ENCODE measurements around the gene FOXI2.

Gene FOXI2

DNA sequence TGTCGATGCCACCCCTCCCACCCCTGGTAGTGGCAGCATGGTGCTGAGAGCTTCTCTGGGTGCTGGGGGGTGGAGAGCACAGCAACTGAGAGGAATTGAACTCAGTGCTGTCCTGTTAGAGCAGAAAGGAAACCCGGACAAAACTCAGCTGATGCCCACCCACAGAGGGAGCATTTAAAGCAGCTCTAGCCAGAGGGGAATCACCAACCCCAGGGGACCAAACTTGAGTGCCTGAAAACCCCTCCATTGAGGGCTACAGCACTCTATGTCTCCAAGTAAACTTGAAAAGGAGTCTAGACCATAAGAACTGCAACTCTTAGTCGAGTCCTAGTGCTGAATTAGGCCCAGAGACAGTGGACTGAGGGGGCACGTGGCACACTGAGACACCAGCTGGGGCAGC is 16.8 kb upstream of the FOXI2 start:
- Histone ChIP-seq H3K9ac (ENCODE audit: low read depth in 1 of 2, low read length in 2 of 2) (no peak overlapping the region), H3K27me3 (ENCODE audit: control insufficient read depth in 1 of 2, insufficient read depth in 2 of 2, low read length in 2 of 2) (no peaks in the 10 kb centered on the region), H3K9me3 (ENCODE audit: control insufficient read depth in 1 of 2, low read length in 2 of 2) (no peaks in the 10 kb centered on the region), H3K27ac (ENCODE audit: low read depth, low read length) (no peak overlapping the region), H3K4me3 (ENCODE audit: low read depth in 1 of 2, low read length in 2 of 2) (no peak overlapping the region), H3K4me1 (ENCODE audit: control insufficient read depth in 1 of 2, insufficient read depth in 2 of 2, low read length in 2 of 2) (no peaks in the 10 kb centered on the region), H3K36me3 (ENCODE audit: control insufficient read depth in 1 of 2, insufficient read depth in 2 of 2, low read length in 2 of 2) (no peaks in the 10 kb centered on the region)

DNA sequence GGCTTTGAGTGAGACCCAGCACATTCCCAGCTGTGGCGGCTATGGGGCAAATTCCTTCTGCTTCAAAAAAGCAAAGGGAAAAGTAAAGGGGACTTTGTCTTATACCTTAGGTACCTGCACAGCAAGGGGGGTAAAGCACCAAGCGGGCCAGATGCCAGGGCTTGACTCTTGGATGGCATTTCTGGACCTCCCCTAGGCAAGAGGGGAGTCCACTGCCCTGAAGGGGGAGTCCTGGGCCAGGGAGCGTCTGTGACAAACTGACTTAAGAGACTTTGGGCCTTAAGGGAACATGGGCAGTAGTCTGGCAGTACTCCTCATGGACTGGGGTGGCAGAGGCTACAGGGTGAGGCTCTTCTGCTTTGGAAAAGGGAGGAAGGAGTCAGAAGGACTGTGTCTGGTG is 16.1 kb upstream of the FOXI2 start:
- Histone ChIP-seq H3K27me3 (ENCODE audit: control insufficient read depth in 1 of 2, insufficient read depth in 2 of 2, low read length in 2 of 2) (no peaks in the 10 kb centered on the region), H3K36me3 (ENCODE audit: control insufficient read depth in 1 of 2, insufficient read depth in 2 of 2, low read length in 2 of 2) (no peaks in the 10 kb centered on the region)

DNA sequence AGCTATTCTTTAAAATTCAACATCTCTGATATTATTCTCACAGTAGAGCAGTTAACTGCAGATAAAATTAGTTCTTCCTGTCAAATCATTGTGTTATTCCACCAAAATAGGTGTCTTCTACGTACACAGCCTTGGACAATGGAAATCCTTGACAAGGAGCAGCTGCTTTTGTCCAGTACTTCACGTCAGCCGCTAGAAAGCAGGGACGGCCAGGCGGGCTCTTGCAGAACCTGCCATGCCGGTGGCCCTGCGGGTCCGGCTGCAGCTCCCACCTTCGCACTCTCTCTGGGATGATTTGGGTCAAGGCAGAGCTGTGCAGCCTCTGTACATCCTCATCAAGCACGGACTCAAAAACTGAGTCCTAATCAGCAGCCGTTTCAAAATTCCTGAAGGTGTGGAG is 2.2 kb upstream of the FOXI2 start:
- no peak overlapping the region for H3K27ac ChIP-seq (ENCODE audit: low read depth, low read length)
- H3K9me3 ChIP-seq (ENCODE audit: control insufficient read depth in 1 of 2, low read length in 2 of 2): no peaks in the 10 kb centered on the region
- H3K4me1 ChIP-seq (ENCODE audit: control insufficient read depth in 1 of 2, insufficient read depth in 2 of 2, low read length in 2 of 2): no peaks in the 10 kb centered on the region
- no peak overlapping the region for H3K9ac ChIP-seq (ENCODE audit: low read depth in 1 of 2, low read length in 2 of 2)
- no peaks in the 10 kb centered on the region for H3K36me3 ChIP-seq (ENCODE audit: control insufficient read depth in 1 of 2, insufficient read depth in 2 of 2, low read length in 2 of 2)
- H3K27me3 ChIP-seq (ENCODE audit: control insufficient read depth in 1 of 2, insufficient read depth in 2 of 2, low read length in 2 of 2): peaks cover 36 to 45% of the 10 kb centered on the region in 2 donors
- H3K4me3 ChIP-seq (ENCODE audit: low read depth in 1 of 2, low read length in 2 of 2): no peak overlapping the region

More for the DNA sequence above, 16.1 kb upstream of the FOXI2 start:
- Histone ChIP-seq H3K4me1 (ENCODE audit: control insufficient read depth in 1 of 2, insufficient read depth in 2 of 2, low read length in 2 of 2) (no peaks in the 10 kb centered on the region), H3K27ac (ENCODE audit: low read depth, low read length) (no peak overlapping the region), H3K9ac (ENCODE audit: low read depth in 1 of 2, low read length in 2 of 2) (no peak overlapping the region), H3K9me3 (ENCODE audit: control insufficient read depth in 1 of 2, low read length in 2 of 2) (no peaks in the 10 kb centered on the region), H3K4me3 (ENCODE audit: low read depth in 1 of 2, low read length in 2 of 2) (no peak overlapping the region)

DNA sequence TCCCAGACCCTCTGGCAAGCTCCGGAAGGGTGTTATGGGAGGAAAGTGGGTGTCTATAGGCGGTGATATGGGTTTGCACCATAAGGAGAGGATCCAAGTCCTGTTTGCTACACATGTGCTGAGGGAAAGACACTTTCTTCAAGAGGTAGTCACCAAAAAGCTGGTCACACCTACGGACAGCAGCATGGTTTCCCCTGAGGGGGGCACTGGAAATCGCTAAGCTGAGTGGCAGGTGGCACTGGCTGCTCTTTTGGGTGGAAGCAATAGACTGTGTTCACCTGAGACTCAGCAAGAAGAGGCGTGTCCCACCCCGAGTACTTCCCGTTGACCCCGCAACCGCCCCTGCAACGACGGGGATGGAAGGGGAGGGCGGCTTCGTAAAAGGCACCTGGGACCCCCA is 1.8 kb upstream of the FOXI2 start:
- Histone ChIP-seq H3K4me1 (ENCODE audit: control insufficient read depth in 1 of 2, insufficient read depth in 2 of 2, low read length in 2 of 2) (no peaks in the 10 kb centered on the region), H3K36me3 (ENCODE audit: control insufficient read depth in 1 of 2, insufficient read depth in 2 of 2, low read length in 2 of 2) (no peaks in the 10 kb centered on the region), H3K9ac (ENCODE audit: low read depth in 1 of 2, low read length in 2 of 2) (no peak overlapping the region), H3K4me3 (ENCODE audit: low read depth in 1 of 2, low read length in 2 of 2) (no peak overlapping the region), H3K9me3 (ENCODE audit: control insufficient read depth in 1 of 2, low read length in 2 of 2) (no peaks in the 10 kb centered on the region), H3K27me3 (ENCODE audit: control insufficient read depth in 1 of 2, insufficient read depth in 2 of 2, low read length in 2 of 2) (peaks cover 36 to 45% of the 10 kb centered on the region in 2 donors), H3K27ac (ENCODE audit: low read depth, low read length) (no peak overlapping the region)

DNA sequence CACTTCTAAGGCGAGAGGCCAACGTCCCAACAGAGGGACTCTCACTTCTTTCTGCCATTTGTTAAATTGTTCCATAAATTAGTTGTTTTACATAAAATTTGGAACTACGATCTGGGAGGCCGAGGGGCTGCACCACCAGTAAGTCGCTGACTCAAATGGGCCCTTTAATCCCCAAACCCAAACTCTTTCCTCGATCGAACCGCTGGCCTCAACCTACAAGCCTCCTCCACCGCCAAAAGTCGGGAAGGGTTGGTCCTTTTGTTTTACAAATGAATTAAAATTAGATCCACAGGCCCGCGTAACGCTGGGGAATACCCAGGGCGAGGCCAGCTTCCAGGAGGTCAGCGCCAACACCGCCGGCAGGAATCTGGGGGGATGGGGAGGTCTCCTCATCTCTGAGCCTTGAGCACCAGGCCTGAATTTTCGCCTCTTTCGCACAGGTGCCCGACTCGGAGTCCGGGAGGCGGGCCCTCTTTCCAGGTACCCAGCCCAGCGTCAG is 1.2 kb upstream of the FOXI2 start:
- Histone ChIP-seq H3K9ac (ENCODE audit: low read depth in 1 of 2, low read length in 2 of 2) (no peak overlapping the region), H3K27me3 (ENCODE audit: control insufficient read depth in 1 of 2, insufficient read depth in 2 of 2, low read length in 2 of 2) (peaks cover 36 to 45% of the 10 kb centered on the region in 2 donors), H3K9me3 (ENCODE audit: control insufficient read depth in 1 of 2, low read length in 2 of 2) (no peaks in the 10 kb centered on the region), H3K27ac (ENCODE audit: low read depth, low read length) (no peak overlapping the region), H3K36me3 (ENCODE audit: control insufficient read depth in 1 of 2, insufficient read depth in 2 of 2, low read length in 2 of 2) (no peaks in the 10 kb centered on the region), H3K4me3 (ENCODE audit: low read depth in 1 of 2, low read length in 2 of 2) (no peak overlapping the region), H3K4me1 (ENCODE audit: control insufficient read depth in 1 of 2, insufficient read depth in 2 of 2, low read length in 2 of 2) (no peaks in the 10 kb centered on the region)

DNA sequence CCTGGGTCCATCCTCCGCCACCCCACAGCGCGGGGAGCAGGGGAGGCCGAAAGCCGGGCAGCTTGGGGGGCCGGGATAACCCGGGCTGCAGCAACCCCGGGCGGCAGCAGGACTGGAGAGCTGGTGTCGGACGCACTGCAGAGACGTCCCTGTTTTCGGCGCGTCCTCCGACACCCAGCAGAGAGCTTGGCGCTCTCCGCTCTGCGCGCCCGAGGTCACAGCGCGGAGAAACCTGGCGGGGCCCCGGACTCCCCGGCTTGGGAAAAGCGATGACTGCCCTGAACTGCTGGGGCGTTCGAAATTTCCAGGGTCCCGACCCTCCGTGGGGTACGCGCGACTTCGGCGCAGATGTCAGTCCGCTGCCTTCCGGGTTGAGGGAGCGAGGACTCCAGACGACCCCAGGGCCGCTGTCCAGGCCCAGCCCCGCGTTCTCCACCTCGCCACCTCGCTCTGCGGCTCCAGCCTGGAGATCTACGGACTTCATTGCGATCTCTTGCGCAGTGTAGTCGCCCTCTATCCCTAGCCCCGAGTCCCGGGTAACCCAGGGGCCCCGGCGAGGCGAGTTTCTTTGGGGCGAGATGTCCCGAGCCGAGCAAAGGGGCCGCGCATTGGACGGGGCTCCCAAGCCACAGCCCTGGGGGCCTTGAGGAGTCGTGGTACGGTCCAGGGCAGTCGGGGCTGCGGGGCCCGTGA is 617 bp upstream of the FOXI2 start:
- H3K9me3 ChIP-seq (ENCODE audit: control insufficient read depth in 1 of 2, low read length in 2 of 2): no peaks in the 10 kb centered on the region
- no peak overlapping the region for H3K27ac ChIP-seq (ENCODE audit: low read depth, low read length)
- no peaks in the 10 kb centered on the region for H3K4me1 ChIP-seq (ENCODE audit: control insufficient read depth in 1 of 2, insufficient read depth in 2 of 2, low read length in 2 of 2)
- no peaks in the 10 kb centered on the region for H3K36me3 ChIP-seq (ENCODE audit: control insufficient read depth in 1 of 2, insufficient read depth in 2 of 2, low read length in 2 of 2)
- no peak overlapping the region for H3K9ac ChIP-seq (ENCODE audit: low read depth in 1 of 2, low read length in 2 of 2)
- H3K27me3 ChIP-seq (ENCODE audit: control insufficient read depth in 1 of 2, insufficient read depth in 2 of 2, low read length in 2 of 2): peaks cover 36 to 45% of the 10 kb centered on the region in 2 donors
- no peak overlapping the region for H3K4me3 ChIP-seq (ENCODE audit: low read depth in 1 of 2, low read length in 2 of 2)

DNA sequence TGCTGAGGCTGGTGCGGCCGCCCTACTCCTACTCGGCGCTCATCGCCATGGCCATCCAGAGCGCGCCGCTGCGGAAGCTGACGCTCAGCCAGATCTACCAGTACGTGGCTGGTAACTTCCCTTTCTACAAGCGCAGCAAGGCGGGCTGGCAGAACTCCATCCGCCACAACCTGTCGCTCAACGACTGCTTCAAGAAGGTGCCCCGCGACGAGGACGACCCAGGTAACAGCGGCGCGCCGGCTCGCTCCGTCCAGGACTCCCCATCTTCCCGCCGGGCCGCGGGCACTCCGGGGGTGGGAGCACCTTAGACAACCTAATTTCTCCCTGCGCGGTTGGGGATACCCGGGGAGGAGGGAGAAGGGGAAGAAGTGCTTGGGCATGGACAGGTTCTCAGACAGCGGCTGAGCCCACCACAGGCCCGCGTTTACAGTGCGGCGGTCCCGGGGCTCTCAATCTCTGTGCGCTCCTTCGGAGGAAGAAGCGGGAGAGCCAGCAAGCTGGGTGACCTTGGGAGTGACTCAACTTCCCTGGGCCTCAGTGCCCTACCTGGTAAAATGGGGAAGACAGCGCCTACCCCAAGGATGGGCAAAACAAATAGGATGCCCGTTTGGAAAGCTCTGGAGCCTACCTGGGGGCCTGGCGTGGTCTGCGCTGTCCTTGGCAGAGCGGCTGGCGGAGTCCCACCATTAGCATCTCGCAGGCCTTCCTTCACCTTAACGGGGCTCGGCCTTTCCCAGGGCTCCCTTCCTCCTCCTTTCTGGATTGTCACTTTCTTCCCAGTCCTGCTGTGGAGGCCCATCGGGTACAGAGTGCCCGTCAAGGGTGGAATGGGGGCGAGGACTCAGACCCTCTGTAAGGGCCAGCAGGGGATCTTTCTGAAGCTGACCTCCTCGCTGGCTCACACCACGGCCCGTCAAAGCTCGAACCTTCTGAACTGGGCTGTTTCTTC is 852 bp downstream of the FOXI2 start:
- Histone ChIP-seq H3K27me3 (ENCODE audit: control insufficient read depth in 1 of 2, insufficient read depth in 2 of 2, low read length in 2 of 2) (peaks cover 33 to 42% of the 10 kb centered on the region in 2 donors), H3K4me3 (ENCODE audit: low read depth in 1 of 2, low read length in 2 of 2) (no peak overlapping the region)

DNA sequence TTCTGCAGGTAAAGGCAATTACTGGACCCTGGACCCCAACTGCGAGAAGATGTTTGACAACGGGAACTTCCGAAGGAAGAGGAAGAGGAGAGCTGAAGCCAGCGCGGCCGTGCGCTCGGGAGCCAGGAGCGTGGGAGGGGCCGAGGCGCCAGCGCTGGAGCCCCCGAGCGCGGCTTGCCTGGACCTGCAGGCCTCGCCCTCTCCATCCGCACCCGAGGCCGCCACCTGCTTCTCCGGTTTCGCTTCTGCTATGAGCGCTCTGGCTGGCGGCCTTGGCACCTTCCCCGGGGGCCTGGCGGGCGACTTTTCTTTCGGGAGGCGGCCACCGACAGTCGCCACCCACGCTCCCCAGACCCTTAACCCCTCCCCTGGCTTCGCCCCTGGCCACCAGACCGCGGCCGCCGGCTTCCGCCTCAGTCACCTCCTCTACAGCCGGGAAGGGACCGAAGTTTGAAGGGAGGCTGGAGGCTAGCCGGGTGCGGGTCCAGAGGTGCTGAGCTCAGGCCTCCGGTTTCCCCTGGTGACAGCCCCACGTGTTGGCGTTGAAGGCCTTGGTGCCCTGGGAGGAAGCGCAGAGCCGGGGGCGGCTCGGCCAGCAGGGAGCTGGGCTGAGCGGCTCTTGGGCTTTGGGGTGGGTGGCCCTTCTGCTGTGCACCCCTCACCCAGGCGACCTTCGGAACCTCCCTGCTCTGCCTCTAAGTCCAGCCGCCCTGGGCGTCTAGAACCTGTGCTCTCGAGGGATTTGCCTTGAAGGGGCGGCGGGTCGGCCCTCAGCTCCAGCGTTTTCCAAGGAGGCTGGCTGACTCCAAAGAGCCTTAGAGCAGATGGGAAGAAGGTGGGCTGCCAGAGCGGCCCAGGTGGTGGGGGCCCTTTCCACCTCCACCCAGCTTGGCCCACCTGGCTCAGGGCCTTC is 1.8 kb downstream of the FOXI2 start:
- H3K4me3 ChIP-seq (ENCODE audit: low read depth in 1 of 2, low read length in 2 of 2): no peak overlapping the region
- no peaks in the 10 kb centered on the region for H3K36me3 ChIP-seq (ENCODE audit: control insufficient read depth in 1 of 2, insufficient read depth in 2 of 2, low read length in 2 of 2)
- no peak overlapping the region for H3K9ac ChIP-seq (ENCODE audit: low read depth in 1 of 2, low read length in 2 of 2)
- H3K27me3 ChIP-seq (ENCODE audit: control insufficient read depth in 1 of 2, insufficient read depth in 2 of 2, low read length in 2 of 2): peaks cover 25 to 33% of the 10 kb centered on the region in 2 donors
- H3K4me1 ChIP-seq (ENCODE audit: control insufficient read depth in 1 of 2, insufficient read depth in 2 of 2, low read length in 2 of 2): no peaks in the 10 kb centered on the region
- H3K9me3 ChIP-seq (ENCODE audit: control insufficient read depth in 1 of 2, low read length in 2 of 2): no peaks in the 10 kb centered on the region
- no peak overlapping the region for H3K27ac ChIP-seq (ENCODE audit: low read depth, low read length)

More for the DNA sequence above, 852 bp downstream of the FOXI2 start:
- H3K36me3 ChIP-seq (ENCODE audit: control insufficient read depth in 1 of 2, insufficient read depth in 2 of 2, low read length in 2 of 2): no peaks in the 10 kb centered on the region
- no peak overlapping the region for H3K9ac ChIP-seq (ENCODE audit: low read depth in 1 of 2, low read length in 2 of 2)
- no peak overlapping the region for H3K27ac ChIP-seq (ENCODE audit: low read depth, low read length)
- no peaks in the 10 kb centered on the region for H3K4me1 ChIP-seq (ENCODE audit: control insufficient read depth in 1 of 2, insufficient read depth in 2 of 2, low read length in 2 of 2)
- no peaks in the 10 kb centered on the region for H3K9me3 ChIP-seq (ENCODE audit: control insufficient read depth in 1 of 2, low read length in 2 of 2)

DNA sequence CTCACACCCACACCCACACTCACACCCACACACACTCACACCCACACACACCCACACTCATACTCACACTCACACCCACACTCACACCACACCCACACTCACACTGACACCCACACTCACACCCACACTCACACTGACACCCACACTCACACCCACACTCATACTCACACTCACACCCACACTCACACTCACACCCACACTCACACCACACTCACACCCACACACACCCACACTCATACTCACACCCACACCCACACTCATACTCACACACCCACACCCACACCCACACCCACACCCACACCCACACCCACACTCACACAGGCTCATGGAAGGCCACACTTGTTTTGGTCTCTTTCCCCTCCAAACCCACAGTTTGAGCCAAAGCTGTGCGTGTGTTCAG is 2.9 kb downstream of the FOXI2 start:
- Histone ChIP-seq H3K9ac (ENCODE audit: low read depth in 1 of 2, low read length in 2 of 2) (no peak overlapping the region), H3K36me3 (ENCODE audit: control insufficient read depth in 1 of 2, insufficient read depth in 2 of 2, low read length in 2 of 2) (no peaks in the 10 kb centered on the region), H3K4me3 (ENCODE audit: low read depth in 1 of 2, low read length in 2 of 2) (no peak overlapping the region), H3K27ac (ENCODE audit: low read depth, low read length) (no peak overlapping the region), H3K4me1 (ENCODE audit: control insufficient read depth in 1 of 2, insufficient read depth in 2 of 2, low read length in 2 of 2) (no peaks in the 10 kb centered on the region), H3K9me3 (ENCODE audit: control insufficient read depth in 1 of 2, low read length in 2 of 2) (no peaks in the 10 kb centered on the region), H3K27me3 (ENCODE audit: control insufficient read depth in 1 of 2, insufficient read depth in 2 of 2, low read length in 2 of 2) (peaks cover 19 to 22% of the 10 kb centered on the region in 2 donors)
